T-helper 2 cell (primary cell): ENCODE data around the gene SHISAL2B.
"Not testable (repeated sequence)": the region's sequence is repeated elsewhere in the genome, so short reads cannot be mapped to it uniquely, and the experiment has no call there.

ENCODE experiments used
- DNase-seq, 5 experiments: peaks; one replicate each; pipeline versions ENCODE4 v3.0.0 to v3.0.0-alpha.2; 2012 to 2022
- total RNA-seq, 2 donors: gene quantifications; one replicate each; lab custom pipeline; 2026; lab: John Stamatoyannopoulos, UW

Gene SHISAL2B
- 0 reads per million in 2 donors for total RNA-seq

GRCh38 chr5:64690417-64691151, at the start of gene SHISAL2B:
SHISAL2B (plus strand) TSS chr5:64690503; CDS start chr5:64690624, 121 bp downstream.
- peak in 1 of 5 experiments; percentile 12 for DNase-seq

GRCh38 chr5:64644831-64645230, 45.5 kb upstream of the SHISAL2B start:
- no peak for DNase-seq

GRCh38 chr5:64646169-64646568, 44.1 kb upstream of the SHISAL2B start:
- no peak for DNase-seq

GRCh38 chr5:64649512-64649911, 40.8 kb upstream of the SHISAL2B start:
- no peak for DNase-seq

- no peak for DNase-seq
Measured at GRCh38 chr5:64653766-64654560, 36.3 kb upstream of the SHISAL2B start.

GRCh38 chr5:64654561-64654938, 35.8 kb upstream of the SHISAL2B start:
- no peak for DNase-seq

GRCh38 chr5:64655596-64655995, 34.7 kb upstream of the SHISAL2B start:
- DNase-seq, result no peak

- DNase-seq, result no peak
Measured at GRCh38 chr5:64659289-64659688, 31.0 kb upstream of the SHISAL2B start.

GRCh38 chr5:64663181-64663580, 27.1 kb upstream of the SHISAL2B start:
- not testable (repeated sequence) for DNase-seq

- DNase-seq, result no peak
Measured at GRCh38 chr5:64665243-64665642, 25.1 kb upstream of the SHISAL2B start.

GRCh38 chr5:64666078-64666477, 24.2 kb upstream of the SHISAL2B start:
- DNase-seq, result no peak

- no peak for DNase-seq
Measured at GRCh38 chr5:64667068-64667467, 23.2 kb upstream of the SHISAL2B start.

- no peak for DNase-seq
Measured at GRCh38 chr5:64670277-64670676, 20.0 kb upstream of the SHISAL2B start.

GRCh38 chr5:64671678-64672077, 18.6 kb upstream of the SHISAL2B start:
- peak in 1 of 5 experiments; percentile 1 for DNase-seq

- DNase-seq, result no peak
Measured at GRCh38 chr5:64678374-64678773, 11.9 kb upstream of the SHISAL2B start.

GRCh38 chr5:64680289-64680688, 10.0 kb upstream of the SHISAL2B start:
- peak in 1 of 5 experiments; percentile 3 for DNase-seq

- no peak for DNase-seq
Measured at GRCh38 chr5:64682608-64683007, 7.7 kb upstream of the SHISAL2B start.

- DNase-seq, result no peak
Measured at GRCh38 chr5:64685866-64686265, 4.4 kb upstream of the SHISAL2B start.

GRCh38 chr5:64688391-64688790, 1.9 kb upstream of the SHISAL2B start:
- DNase-seq, result no peak

- DNase-seq, result no peak
Measured at GRCh38 chr5:64688965-64689364, 1.3 kb upstream of the SHISAL2B start.

- DNase-seq, result no peak
Measured at GRCh38 chr5:64690104-64690416, 243 bp upstream of the SHISAL2B start.

- no peak for DNase-seq
Measured at GRCh38 chr5:64691291-64691690, 988 bp downstream of the SHISAL2B start.

- no peak for DNase-seq
Measured at GRCh38 chr5:64693636-64694035, 3.3 kb downstream of the SHISAL2B start.

GRCh38 chr5:64696414-64696813, 6.1 kb downstream of the SHISAL2B start:
- not testable (repeated sequence) for DNase-seq
